OCI-M2 (cell line): ENCODE measurements around the gene KLHDC4.
"Not testable (repeated sequence)": the region's sequence is repeated elsewhere in the genome, so short reads cannot be mapped to it uniquely, and the experiment has no call there.

ENCODE experiments used
- DNase-seq: peaks from one replicate; lab custom pipeline; 2025; ENCODE audit not compliant: unreplicated experiment; lab: John Stamatoyannopoulos, UW

Gene KLHDC4

GRCh38 chr16:87721622-87722585 lies 43.9 kb downstream of the KLHDC4 start:
- DNase-seq: no peak

- DNase-seq: no peak
Observed at GRCh38 chr16:87720446-87720845, 45.3 kb downstream of the KLHDC4 start.

GRCh38 chr16:87718831-87719230 lies 47.0 kb downstream of the KLHDC4 start:
- not testable (repeated sequence) for DNase-seq

GRCh38 chr16:87715658-87716057 lies 50.1 kb downstream of the KLHDC4 start:
- DNase-seq: no peak

GRCh38 chr16:87715231-87715630 lies 50.6 kb downstream of the KLHDC4 start:
- DNase-seq: no peak

GRCh38 chr16:87713451-87714229 lies 52.1 kb downstream of the KLHDC4 start:
- no peak for DNase-seq

GRCh38 chr16:87712184-87712762 lies 53.5 kb downstream of the KLHDC4 start:
- DNase-seq: no peak

GRCh38 chr16:87710887-87711286 lies 54.9 kb downstream of the KLHDC4 start:
- DNase-seq: no peak

GRCh38 chr16:87709677-87710076 lies 56.1 kb downstream of the KLHDC4 start:
- no peak for DNase-seq

GRCh38 chr16:87708881-87709638 lies 56.7 kb downstream of the KLHDC4 start:
- no peak for DNase-seq

- DNase-seq: no peak
Observed at GRCh38 chr16:87707714-87708580, 57.8 kb downstream of the KLHDC4 start.

GRCh38 chr16:87707097-87707496 lies 58.7 kb downstream of the KLHDC4 start:
- no peak for DNase-seq

- DNase-seq: no peak
Observed at GRCh38 chr16:87706278-87707000, 59.3 kb downstream of the KLHDC4 start.

- no peak for DNase-seq
Observed at GRCh38 chr16:87705771-87706277, 60.0 kb downstream of the KLHDC4 start.

- DNase-seq: no peak
Observed at GRCh38 chr16:87704754-87705353, 60.9 kb downstream of the KLHDC4 start.

GRCh38 chr16:87703835-87704375 lies 61.9 kb downstream of the KLHDC4 start:
- no peak for DNase-seq

- DNase-seq: no peak
Observed at GRCh38 chr16:87703071-87703470, 62.7 kb downstream of the KLHDC4 start.

- no peak for DNase-seq
Observed at GRCh38 chr16:87702325-87702811, 63.4 kb downstream of the KLHDC4 start.
